HTERT RPE-1 (cell line): ENCODE data around the gene PLAC9.
"Not testable (repeated sequence)": the region's sequence is repeated elsewhere in the genome, so short reads cannot be mapped to it uniquely, and the experiment has no call there.

ENCODE experiments used
- in situ Hi-C: fragments of 300-500 bp; cut with MboI; formaldehyde crosslinking; loops from 4 replicates; pipeline ENCODE4 v1.14.3; 2020; ENCODE audit warnings: low sequenced_read_pairs

Gene PLAC9

DNA sequence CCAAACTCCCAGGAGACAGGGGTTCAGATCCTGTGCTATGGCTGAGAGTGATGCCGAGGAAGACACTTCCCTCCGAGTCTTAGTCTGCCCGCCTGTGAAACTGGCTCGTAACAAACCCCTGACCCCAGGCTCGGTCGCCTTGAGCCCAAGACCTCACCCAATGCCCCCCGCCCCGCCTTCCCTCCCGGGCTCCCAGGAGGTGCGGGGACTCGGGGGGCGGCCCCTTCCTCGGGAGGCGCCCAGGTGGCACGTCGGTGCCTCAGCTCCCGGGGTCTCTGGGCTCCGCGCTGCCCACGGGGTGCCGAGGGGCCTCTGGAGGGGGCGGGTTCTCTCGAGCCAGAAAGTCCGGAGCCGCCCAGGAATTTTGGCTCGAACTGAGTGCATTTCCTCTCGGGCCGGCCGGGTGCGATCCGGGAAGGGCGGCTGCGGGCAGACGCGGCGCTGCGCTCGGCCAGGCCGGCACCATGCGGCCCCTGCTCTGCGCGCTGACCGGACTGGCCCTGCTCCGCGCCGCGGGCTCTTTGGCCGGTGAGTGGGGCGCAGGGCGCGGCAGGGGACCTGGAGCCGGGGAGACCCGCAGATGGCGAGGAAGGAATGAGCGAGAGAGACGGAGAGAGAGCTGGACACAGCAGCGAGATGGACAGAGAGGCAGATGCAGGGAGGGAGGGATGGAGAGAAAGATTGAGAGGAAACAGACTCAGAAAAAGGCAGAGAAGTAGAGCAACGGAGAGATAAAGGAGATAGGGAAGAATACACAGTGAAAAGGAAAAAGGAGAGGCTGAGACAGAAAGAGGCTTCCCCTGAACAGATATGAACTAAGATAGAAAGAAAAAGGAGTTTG is at the start of gene PLAC9:
PLAC9 (plus strand) TSS at position 432 of the 841 bp plus-strand sequence; CDS start at position 465, 33 bp downstream.
- in situ Hi-C loops, result no loop called here

DNA sequence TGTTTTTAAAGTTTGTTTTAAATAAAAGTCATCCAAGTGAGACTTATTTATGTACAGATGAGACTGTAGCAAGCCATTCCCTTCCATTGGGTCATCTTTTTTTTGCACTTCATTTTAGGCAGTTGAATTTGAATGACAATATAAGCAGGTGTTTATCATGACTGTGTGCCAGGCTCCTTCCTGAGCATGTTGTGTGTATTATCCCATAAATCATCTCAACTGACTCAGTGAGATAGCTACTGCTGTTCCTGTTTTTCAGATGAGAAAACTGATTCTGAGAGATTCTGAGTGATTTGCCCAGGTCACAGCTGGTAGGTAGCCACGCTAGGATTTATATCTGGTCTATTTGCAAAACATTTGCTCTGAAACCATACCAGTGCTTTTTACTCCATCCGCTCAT is 42.4 kb upstream of the PLAC9 start:
- in situ Hi-C loops, result no loop called here

DNA sequence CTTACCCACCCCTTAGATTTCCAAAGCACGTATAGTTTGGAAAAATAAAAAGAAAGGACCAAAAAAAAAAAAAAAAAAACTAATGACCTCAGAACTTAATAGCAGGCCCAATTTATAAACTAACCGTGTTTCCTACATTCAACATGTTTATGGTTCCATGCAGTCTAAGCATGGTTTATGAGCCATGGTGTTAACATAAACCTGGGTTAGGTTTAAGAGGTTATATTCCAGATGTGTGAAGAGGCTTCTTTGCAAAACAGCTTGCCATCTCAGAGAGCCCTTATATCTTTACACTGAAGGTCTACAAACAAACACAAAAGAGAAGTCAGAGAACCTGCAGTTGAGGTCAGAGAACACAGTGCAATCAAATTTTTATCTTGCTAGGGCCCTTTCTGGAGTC is 38.3 kb upstream of the PLAC9 start:
- in situ Hi-C loops, result no loop called here

- in situ Hi-C loops, result not testable (repeated sequence)
These were observed 34.3 kb upstream of the PLAC9 start for GRCh38 chr10:80098272-80098671.

DNA sequence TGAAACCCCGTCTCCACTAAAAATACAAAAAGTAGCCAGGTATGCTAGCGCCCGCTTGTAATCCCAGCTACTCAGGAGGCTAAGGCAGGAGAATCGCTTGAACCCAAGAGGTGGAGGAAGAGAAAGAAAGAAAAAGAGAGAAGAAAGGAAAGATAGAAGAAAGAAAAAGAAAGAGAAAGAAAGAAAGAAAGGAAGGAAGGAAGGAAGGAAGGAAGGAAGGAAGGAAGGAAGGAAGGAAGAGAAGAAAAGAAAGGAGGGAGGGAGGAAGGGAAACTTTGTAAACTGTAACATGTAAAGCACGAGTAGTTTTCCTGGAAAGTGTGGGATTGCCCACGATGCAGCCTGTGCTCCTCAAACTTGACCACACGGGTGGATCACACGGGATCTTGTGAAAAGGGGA is 33.2 kb upstream of the PLAC9 start:
- in situ Hi-C loops, result not testable (repeated sequence)

GRCh38 chr10:80100116-80100515 is 32.4 kb upstream of the PLAC9 start:
- in situ Hi-C loops, result no loop called here

DNA sequence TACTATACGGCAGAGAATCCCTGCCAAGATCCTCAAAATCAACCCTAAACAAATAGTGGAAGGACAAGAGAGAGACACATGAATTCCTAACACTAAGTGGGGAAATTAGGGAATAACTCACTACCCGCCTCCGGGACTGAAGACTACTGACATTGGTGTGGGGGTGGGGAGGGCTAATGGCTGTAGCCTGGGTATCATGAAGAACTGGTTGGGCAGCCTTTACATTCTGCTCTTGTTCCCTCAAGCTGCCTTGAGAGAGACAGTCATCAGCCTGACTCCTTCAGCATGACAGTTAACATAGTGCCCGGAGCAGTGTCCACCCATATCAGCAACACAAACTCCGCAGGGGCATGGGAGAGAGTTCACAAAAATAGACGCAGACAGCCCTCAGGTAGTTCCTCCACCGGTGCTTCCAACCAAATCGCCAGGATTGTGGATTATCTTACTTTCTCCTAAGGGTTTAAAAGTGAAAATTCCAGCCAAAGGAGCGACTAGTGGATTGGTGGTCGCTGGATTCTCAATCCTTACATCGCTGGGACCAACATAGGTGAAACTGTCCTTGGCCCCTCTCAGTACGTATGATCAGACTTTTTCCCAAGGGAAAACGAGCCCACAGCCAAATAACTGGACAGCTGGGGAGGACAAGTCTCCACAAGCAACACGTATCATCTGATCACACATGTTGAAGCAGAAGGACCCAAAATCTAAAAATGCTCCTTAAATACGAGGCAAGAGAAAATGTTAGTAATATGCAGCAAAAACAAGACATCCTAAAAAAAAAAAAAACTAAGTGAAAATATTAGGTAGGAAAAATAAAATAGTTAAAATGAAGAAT is 31.5 kb upstream of the PLAC9 start:
- in situ Hi-C loops, result no loop called here

DNA sequence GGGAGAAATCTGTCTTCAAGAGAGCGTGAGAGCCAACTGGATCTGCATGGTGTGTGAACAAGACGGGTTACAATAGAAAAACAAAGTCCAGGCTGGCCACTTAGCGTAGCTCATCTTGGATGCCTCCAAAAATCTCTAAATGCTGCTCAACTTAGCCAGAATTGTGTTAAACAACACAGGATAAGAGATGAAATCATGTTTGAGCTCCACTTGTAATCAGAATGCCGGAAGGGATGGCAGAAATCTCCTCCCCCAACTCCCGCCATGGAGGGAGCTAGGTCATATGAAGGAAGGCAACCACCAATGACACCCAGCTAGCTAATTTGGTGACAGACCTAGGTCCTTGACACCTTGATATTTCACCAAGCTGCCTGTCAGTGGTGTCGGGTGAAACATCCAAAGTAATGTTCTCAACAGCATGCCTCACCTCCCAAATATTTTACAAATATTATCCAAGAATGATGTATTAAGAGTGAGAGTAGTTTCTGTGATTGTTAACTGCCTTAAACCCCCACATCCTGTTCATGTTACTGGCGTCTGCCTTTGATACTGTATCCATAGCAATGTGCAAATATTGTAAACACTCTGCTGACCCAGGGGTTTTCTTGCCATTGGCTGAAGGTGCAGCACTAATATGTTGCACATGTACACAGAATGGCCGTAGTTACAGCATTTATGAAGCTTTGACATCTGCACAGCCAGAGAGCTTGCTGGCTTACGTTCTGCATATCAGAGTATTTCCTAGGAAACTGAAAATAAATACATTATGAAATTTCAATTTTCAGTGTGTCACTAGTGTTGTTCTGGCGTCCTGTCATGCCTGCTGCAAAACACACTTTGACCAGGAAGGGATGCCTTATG is 28.2 kb upstream of the PLAC9 start:
- in situ Hi-C loops, result no loop called here

DNA sequence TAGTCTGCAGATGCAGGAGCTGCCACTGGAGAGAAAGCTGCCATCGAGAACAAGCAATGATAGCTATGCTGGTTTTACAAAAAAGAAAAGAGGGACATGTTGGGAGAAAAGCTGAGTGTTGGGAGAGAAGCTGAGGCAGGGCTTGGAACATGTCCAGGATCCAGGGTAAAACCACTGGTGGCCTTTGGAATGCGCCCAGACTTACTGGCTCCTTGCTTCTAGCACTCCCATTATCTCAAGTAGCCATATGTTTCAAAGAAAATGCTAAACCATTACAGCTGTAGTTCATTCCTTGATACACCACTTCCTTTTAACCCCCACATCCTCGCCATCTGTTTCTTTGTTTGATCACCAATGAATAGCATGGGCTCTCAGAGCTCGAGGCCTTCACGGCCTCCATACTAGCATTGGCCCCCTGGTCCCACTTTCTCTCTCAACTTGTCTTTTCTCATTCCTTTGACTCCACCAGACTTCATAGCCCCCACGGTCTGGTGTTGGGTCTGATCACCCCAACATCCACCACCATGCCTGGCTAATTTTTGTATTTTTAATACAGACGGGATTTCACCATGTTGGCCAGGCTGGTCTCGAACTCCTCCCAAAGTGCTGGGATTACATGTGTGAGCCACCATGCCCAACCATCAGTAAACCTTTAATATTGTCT is 23.8 kb upstream of the PLAC9 start:
- in situ Hi-C loops, result no loop called here

DNA sequence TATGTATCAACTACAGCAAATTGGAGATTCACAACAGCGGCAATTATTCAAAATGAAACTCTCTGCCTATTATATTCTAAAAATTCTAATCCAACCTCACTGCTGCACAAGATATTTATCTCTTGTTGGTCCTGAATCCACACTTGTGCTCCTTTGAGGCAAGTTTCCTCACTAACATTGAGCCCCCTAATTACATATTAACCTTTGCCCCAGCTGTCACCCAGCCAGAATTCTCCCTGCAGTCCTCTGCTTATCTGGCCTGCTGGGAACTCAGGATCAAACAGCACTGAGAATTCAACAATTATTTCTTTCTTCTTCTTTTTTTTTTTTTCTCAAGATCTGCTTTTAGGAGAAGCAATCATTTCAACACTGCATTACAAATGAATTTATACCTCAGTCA is 21.5 kb upstream of the PLAC9 start:
- in situ Hi-C loops, result no loop called here

GRCh38 chr10:80118669-80119068 is 13.9 kb upstream of the PLAC9 start:
- in situ Hi-C loops, result no loop called here

GRCh38 chr10:80122110-80122710 is 10.3 kb upstream of the PLAC9 start:
- in situ Hi-C loops, result no loop called here

DNA sequence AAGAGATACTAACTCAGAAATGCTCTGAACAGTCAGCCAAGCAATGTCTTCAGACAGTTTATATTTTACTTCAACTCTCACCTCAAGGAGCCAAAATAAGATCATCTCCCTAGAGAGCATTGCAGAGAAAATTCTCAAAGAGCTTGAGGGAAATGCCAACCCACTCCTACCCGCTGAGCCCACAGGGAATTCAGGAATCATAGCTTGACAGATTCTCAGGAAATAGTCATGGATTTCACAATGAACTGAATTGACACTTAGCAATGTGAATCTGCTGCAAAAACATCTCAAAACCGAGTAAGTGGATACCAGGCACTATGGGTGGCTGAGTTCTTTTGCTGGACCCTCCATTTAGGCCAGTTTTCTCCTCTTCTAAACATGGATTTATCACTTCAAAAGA is 9.8 kb upstream of the PLAC9 start:
- in situ Hi-C loops, result no loop called here

DNA sequence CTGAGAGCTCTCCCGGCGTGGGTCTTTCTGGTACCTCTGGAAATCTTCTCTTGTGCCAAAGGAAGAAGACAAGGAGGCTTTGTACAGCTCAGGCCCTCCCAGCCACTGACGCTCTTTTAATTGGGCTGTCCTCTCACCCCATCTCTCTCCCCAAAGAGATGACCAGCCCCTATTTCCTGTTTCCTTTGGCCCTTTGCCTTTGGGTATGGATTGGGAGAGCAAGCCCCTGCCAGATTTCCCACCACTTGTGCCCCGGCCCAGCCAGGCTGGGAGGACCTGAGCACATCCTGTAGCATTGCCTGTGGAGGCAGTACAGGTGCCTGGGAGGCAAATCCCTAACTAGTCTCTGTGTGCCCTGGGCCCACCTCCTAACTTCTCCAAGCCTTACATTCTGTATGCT is 5.7 kb upstream of the PLAC9 start:
- in situ Hi-C loops, result no loop called here

DNA sequence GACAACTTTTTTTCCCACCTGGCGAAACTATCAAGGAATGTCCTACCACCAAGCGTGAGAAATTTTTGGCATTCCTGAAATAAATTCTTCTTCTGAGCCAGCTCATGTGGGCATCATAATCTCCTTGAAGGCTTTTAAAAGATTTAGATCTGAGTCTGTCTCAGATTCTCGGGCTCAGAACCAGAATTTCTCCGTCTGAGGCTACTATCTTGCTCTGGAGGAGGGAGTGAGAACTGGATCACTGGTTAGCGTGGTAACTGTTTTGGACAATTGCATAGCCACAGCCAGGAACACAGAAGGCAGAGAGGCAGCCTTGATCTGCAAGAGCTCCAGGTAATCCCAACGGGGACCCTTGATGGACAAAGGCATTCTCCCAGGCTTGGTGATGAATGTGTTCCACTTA is 1.0 kb upstream of the PLAC9 start:
- in situ Hi-C loops, result no loop called here

- in situ Hi-C loops, result no loop called here
These were observed 676 bp downstream of the PLAC9 start for GRCh38 chr10:80133206-80133605.

- in situ Hi-C loops, result not testable (repeated sequence)
These were observed 1.2 kb downstream of the PLAC9 start for GRCh38 chr10:80133687-80134086.

DNA sequence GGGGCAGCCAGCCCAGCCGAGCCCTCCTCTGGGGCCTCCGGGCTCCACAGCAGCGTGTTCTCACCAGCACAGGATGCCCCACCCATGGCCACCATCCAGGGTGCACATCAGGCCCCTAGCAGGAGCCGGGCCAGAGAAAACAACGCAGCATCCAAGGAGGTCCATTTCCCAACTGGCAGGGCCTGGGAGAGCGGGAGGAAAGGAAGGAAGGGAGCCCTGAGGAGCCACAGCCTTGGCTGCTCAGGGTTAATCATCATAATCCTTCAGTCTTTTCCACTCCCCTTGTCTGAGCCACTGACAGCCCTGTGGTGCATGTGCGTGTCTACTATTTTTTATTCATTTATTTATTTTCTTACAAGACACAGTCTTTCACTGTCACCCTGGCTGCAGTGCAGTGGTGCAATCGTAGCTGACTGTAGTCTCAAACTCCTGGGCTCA is 3.6 kb downstream of the PLAC9 start:
- in situ Hi-C loops, result no loop called here

GRCh38 chr10:80137031-80137862 is 4.7 kb downstream of the PLAC9 start:
- in situ Hi-C loops, result no loop called here
